ENCODE measurements around the gene CLEC16A. TPM values are rescaled to one million over a fixed set of nuclear protein-coding genes. Genes with fewer than 3 reads are reported as not detected.
"Not testable (repeated sequence)": the region's sequence is repeated elsewhere in the genome, so short reads cannot be mapped to it uniquely, and the experiment has no call there.

CLEC16A gene
- total RNA-seq, 1 donor from 2014 or later = 57.6 TPM

GRCh38 chr16:10939649-10940234 lies 4.6 kb upstream of the CLEC16A start:
- peaks cover 30% of the 10 kb centered on the region for H3K36me3 Mint-ChIP-seq (ENCODE audit: low read depth)
- peak overlapping the region; percentile 90 for H3K4me3 Mint-ChIP-seq
- intact Hi-C loops (cut with micrococcal nuclease) = loop anchor here (10.0 kb wide), 2 partner anchors 645 to 1865 kb away; partner anchors contain the start of gene CPPED1
- ChIA-PET CTCF (interaction anchor here (0.6 to 1.0 kb wide), 2 partner anchors 21 to 418 kb away, joined by 4 read pairs; no protein-coding TSS in a partner anchor), POLR2A (interaction anchor here (0.5 to 1.8 kb wide), 8 partner anchors 7 to 1849 kb away, joined by 3 to 9 read pairs (median 4); partner anchors contain the start of genes HAPSTR1 and NUBP1)
- TF ChIP-seq CTCF (IDR thresholded peaks at IDR 0.05) = no peak
- peak overlapping the region; percentile 81 for H3K27ac Mint-ChIP-seq
- ATAC-seq (ENCODE audit: low read depth) (no peak), DNase-seq (no peak)
- H3K4me1 Mint-ChIP-seq = peaks cover 90% of the 10 kb centered on the region
- H3K9me3 Mint-ChIP-seq = no peaks in the 10 kb centered on the region
- no peaks in the 10 kb centered on the region for H3K27me3 Mint-ChIP-seq

- peaks cover 25% of the 10 kb centered on the region for H3K36me3 Mint-ChIP-seq (ENCODE audit: low read depth)
- no peak for ATAC-seq (ENCODE audit: low read depth)
- peak overlapping the region; percentile 81 for H3K27ac Mint-ChIP-seq
- H3K9me3 Mint-ChIP-seq = no peaks in the 10 kb centered on the region
- no peaks in the 10 kb centered on the region for H3K27me3 Mint-ChIP-seq
- TF ChIP-seq CTCF (IDR thresholded peaks at IDR 0.05) = no peak
- no peak for DNase-seq
- H3K4me1 Mint-ChIP-seq = peaks cover 91% of the 10 kb centered on the region
- ChIA-PET POLR2A (interaction anchor here (0.5 to 2.5 kb wide), 12 partner anchors 8 to 1849 kb away, joined by 3 to 14 read pairs (median 4); partner anchors contain the start of genes HAPSTR1 and NUBP1), CTCF (interaction anchor here (1.0 to 1.3 kb wide), 4 partner anchors 9 to 315 kb away, joined by 3 to 6 read pairs (median 4); no protein-coding TSS in a partner anchor)
- peak overlapping the region; percentile 90 for H3K4me3 Mint-ChIP-seq
- intact Hi-C loops (cut with micrococcal nuclease) = loop anchor here (10.0 kb wide), 2 partner anchors 646 to 1864 kb away; partner anchors contain the start of gene CPPED1
Measured at GRCh38 chr16:10940501-10941079, 3.8 kb upstream of the CLEC16A start.

GRCh38 chr16:10941127-10941933 lies 3.0 kb upstream of the CLEC16A start:
- H3K9me3 Mint-ChIP-seq = no peaks in the 10 kb centered on the region
- TF ChIP-seq CTCF (IDR thresholded peaks at IDR 0.05) = no peak
- no peak for DNase-seq
- ChIA-PET POLR2A (interaction anchor here (0.5 to 2.5 kb wide), 13 partner anchors 8 to 733 kb away, joined by 3 to 14 read pairs (median 5); no protein-coding TSS in a partner anchor), CTCF (interaction anchor here (1.0 to 1.3 kb wide), 3 partner anchors 8 to 314 kb away, joined by 3 to 6 read pairs (median 4); no protein-coding TSS in a partner anchor)
- H3K27me3 Mint-ChIP-seq = no peaks in the 10 kb centered on the region
- peak overlapping the region; percentile 90 for H3K4me3 Mint-ChIP-seq
- intact Hi-C loops (cut with micrococcal nuclease) = loop anchor here (10.0 kb wide), 2 partner anchors 647 to 1863 kb away; partner anchors contain the start of gene CPPED1
- peaks cover 18% of the 10 kb centered on the region for H3K36me3 Mint-ChIP-seq (ENCODE audit: low read depth)
- ATAC-seq (ENCODE audit: low read depth) = no peak
- H3K27ac Mint-ChIP-seq = peak overlapping the region; percentile 81
- peaks cover 91% of the 10 kb centered on the region for H3K4me1 Mint-ChIP-seq

- not testable (repeated sequence) for H3K9me3 Mint-ChIP-seq; DNase-seq; ATAC-seq (ENCODE audit: low read depth); H3K27me3 Mint-ChIP-seq; H3K27ac Mint-ChIP-seq
- ChIA-PET CTCF (interaction anchor here (0.7 to 1.3 kb wide), 3 partner anchors 7 to 23 kb away, joined by 3 to 6 read pairs (median 4); no protein-coding TSS in a partner anchor), POLR2A (interaction anchor here (0.6 to 2.5 kb wide), 20 partner anchors 7 to 728 kb away, joined by 3 to 15 read pairs (median 4); partner anchors contain the start of genes CIITA, NUBP1 and SOCS1)
- Mint-ChIP-seq H3K4me3 (peak overlapping the region; percentile 90), H3K4me1 (peaks cover 86% of the 10 kb centered on the region), H3K36me3 (ENCODE audit: low read depth) (peaks cover 12% of the 10 kb centered on the region)
- intact Hi-C loops (cut with micrococcal nuclease) = loop anchor here (1.0 to 10.0 kb wide), 3 partner anchors 12 to 1863 kb away; partner anchors contain the start of gene CPPED1
Measured at GRCh38 chr16:10941935-10942351, 2.4 kb upstream of the CLEC16A start.
